NCI-H2081 treated with DMSO at 0.1 percent for 48 hours (cell line): Measurements from ENCODE around the gene DCLK1.

Experiments used
- DNase-seq: peaks from one replicate; lab custom pipeline; 2025; lab: John Stamatoyannopoulos, UW

Gene DCLK1

GRCh38 chr13:36038785-36039555 lies 92.2 kb downstream of the DCLK1 start:
- DNase-seq: no peak

- no peak for DNase-seq
Observed at GRCh38 chr13:36033035-36033434, 98.1 kb downstream of the DCLK1 start.

GRCh38 chr13:36031490-36031889 lies 99.7 kb downstream of the DCLK1 start:
- no peak for DNase-seq

- DNase-seq: no peak
Observed at GRCh38 chr13:36030670-36031331, 100.4 kb downstream of the DCLK1 start.

GRCh38 chr13:36029166-36029565 lies 102.0 kb downstream of the DCLK1 start:
- peak; percentile 71 for DNase-seq

- no peak for DNase-seq
Observed at GRCh38 chr13:36028359-36029025, 102.7 kb downstream of the DCLK1 start.

GRCh38 chr13:36026531-36026930 lies 104.7 kb downstream of the DCLK1 start:
- DNase-seq: peak; percentile 41

- no peak for DNase-seq
Observed at GRCh38 chr13:36014763-36015162, 116.4 kb downstream of the DCLK1 start.

- no peak for DNase-seq
Observed at GRCh38 chr13:36006894-36007675, 124.1 kb downstream of the DCLK1 start.

- DNase-seq: no peak
Observed at GRCh38 chr13:36006347-36006746, 124.8 kb downstream of the DCLK1 start.

- no peak for DNase-seq
Observed at GRCh38 chr13:36001561-36001960, 129.6 kb downstream of the DCLK1 start.

GRCh38 chr13:36000028-36000427 lies 131.2 kb downstream of the DCLK1 start:
- no peak for DNase-seq

- DNase-seq: no peak
Observed at GRCh38 chr13:35996360-35996759, 134.8 kb downstream of the DCLK1 start.

GRCh38 chr13:35995136-35995535 lies 136.0 kb downstream of the DCLK1 start:
- DNase-seq: no peak

- peak; percentile 97 for DNase-seq
Observed at GRCh38 chr13:35994131-35994966, 136.8 kb downstream of the DCLK1 start.

- DNase-seq: no peak
Observed at GRCh38 chr13:35993686-35994085, 137.5 kb downstream of the DCLK1 start.

GRCh38 chr13:35992964-35993363 lies 138.2 kb downstream of the DCLK1 start:
- no peak for DNase-seq

- no peak for DNase-seq
Observed at GRCh38 chr13:35990196-35990595, 141.0 kb downstream of the DCLK1 start.

- peak; percentile 58 for DNase-seq
Observed at GRCh38 chr13:35988648-35989081, 142.5 kb downstream of the DCLK1 start.

- DNase-seq: peak; percentile 40
Observed at GRCh38 chr13:35987572-35988513, 143.3 kb downstream of the DCLK1 start.
